HG03442 (cell line): ENCODE data around the gene CD247.
"Not testable (repeated sequence)": the region's sequence is repeated elsewhere in the genome, so short reads cannot be mapped to it uniquely, and the experiment has no call there.

Source experiments
- ATAC-seq: cut with Tn5 transposase; IDR thresholded peaks from one replicate; pipeline ENCODE4 v1.9.1; 2021; ENCODE audit warnings: mild to moderate bottlenecking, moderate library complexity; ENCODE audit not compliant: unreplicated experiment

The CD247 gene

GRCh38 chr1:167518331-167518700 is at the start of gene CD247:
Gene CD247 (minus strand): TSS chr1:167518529. CDS start chr1:167518465, 64 bp downstream.
- no peak for ATAC-seq

GRCh38 chr1:167567663-167568062 is 49.3 kb upstream of the CD247 start:
- no peak for ATAC-seq

- no peak for ATAC-seq
Measured at GRCh38 chr1:167566766-167567165, 48.4 kb upstream of the CD247 start.

- no peak for ATAC-seq
Measured at GRCh38 chr1:167565922-167566321, 47.6 kb upstream of the CD247 start.

- ATAC-seq = no peak
Measured at GRCh38 chr1:167564612-167565270, 46.4 kb upstream of the CD247 start.

DNA sequence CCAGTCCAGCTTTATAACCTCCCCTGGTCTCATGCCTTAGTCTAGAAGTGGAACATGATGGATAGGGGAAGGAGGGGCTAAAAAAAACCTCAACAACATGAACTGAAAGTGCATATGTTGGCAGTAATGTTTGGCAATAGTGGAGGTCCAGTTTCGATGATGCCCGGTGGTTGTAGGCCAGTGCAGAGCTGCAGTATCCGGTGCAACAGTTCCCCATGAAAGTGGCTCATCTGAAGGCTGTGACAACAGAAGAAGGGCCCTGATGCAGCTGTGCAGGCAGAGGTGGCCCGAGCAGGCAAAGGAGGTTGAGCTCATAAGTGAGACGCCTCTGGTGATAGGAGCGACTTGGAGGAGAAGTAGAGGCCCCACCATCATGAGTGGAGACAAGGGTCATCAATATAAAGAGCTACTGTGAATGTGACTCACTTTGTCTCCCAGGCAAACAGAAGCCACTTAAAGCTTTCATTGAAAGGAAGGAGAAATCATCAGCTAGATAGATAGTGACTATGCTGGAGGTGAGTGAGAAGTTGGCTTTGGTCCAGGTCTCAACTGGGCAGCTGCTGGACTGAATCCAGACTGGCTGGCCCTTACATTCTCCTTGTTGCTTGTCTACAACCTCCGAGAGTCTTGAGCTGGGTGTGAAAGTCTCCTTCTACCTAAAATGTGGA is 45.4 kb upstream of the CD247 start:
- no peak for ATAC-seq

DNA sequence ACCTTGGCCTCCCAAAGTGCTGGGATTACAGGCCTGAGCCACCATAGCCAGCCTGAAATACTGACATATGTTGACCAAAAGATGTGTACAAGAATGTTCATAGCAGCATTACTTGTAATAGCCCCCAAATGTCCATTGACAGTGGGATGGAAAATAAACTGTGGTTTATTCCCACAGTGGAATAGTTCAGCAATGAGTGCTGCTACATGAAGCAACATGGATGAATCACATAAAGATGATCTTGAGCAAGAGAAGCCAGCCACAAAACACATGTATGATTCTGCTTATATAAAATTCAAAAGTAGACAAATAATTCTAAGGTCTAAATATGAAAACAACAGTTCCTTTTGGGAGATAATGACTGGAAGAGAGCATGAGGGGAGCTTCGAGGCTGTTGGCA is 44.4 kb upstream of the CD247 start:
- ATAC-seq = no peak

DNA sequence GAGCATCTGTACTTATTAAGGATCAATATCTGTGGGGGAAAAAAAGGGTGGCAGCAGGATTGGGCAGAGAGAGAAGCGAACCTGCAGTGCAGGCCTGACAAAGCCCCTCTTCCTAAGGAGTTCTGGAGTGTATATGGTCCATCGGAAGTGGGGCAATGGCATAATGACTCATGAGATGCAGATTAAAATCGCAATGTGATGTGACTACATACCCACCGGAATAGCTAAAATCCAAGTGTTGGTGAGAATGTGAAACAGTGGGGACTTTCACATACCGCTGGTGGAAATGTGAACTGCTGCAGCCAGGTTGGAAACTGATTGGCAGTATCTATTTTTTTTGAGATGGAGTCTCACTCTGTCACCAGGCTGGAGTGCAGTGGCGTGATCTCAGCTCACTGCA is 43.4 kb upstream of the CD247 start:
- no peak for ATAC-seq

GRCh38 chr1:167555971-167556714 is 37.8 kb upstream of the CD247 start:
- ATAC-seq = no peak

- ATAC-seq = not testable (repeated sequence)
Measured at GRCh38 chr1:167555072-167555471, 36.7 kb upstream of the CD247 start.

DNA sequence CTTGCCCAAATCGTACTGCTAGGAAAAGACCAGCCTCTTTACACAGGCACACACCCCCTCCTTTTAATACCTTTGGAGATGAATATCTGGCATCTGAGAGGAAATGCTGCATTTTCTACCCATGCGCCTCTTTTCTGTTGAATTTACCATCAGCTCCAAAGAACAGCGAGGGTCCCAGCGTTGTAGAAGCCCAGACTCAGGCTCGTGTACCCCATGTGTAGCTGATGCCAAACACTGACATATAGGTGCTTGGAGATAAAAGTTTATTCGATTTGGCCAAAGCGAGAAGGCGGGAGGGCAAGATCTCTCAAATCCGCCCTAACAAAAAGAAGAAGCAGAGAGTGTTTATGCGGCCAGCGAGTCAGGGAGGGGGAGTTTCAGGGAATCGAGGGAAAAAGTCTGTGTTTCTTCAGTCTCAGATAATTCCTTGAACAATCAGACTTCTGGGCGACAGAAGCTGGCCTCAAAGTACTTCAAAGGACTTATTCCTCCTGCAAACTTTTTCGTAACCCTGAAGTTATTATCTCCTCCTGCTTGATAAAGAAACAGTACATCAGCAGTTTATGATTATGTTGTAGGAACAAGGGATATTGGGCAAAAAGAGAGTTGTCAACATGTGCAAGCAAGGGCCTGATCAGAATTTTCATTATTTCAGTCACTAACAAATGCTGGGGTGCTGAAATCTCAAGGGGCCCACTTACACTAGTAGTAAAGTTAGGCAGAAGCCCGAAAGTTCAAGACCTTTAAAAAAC is 35.9 kb upstream of the CD247 start:
- peak; percentile 9 for ATAC-seq

DNA sequence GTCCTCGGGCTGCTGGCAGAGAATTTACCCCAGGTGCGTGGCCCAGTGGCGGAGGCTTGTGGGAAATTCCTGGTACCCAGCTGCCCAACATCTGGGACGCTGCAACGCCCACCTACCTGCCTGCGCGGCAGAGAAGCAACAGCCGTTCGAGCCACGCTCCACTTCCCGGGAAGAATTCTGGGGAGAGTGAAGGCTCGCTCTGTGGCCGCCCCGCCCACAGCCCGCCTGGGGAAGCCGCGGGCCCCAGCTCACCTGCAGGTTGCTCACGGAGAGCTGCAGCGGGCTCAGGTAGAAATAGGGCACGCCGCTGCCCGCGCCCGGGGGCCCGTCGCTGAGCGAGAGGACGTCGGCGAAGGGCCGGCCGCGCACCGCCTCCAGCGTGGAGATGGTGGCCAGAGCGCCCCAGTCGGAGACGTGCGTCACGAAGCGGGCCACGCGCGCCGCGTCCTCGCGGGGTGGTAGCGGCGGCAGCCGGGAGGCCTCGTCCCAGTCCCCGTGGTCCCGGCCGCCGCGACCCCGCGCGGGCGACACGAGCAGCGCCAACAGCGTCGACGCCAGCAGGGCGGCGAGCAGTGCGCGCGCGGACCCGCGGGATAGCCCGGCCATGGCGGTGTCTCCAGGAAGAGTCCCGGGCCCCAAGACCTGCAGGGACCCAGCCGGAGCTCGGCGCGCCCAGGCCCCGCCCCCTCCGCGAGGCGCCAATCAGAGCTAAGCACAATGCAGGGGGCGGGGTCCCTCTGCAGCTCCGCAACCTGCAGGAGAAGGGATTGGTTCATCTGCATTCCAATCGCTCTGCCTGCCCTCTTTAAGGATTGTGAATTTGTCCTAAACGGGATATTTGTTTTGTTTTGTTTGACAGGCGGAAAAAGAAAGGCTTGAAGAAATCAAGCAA is 35.1 kb upstream of the CD247 start, which contains the start of gene CREG1:
Gene CREG1 (minus strand): TSS at position 627 of the 892 bp plus-strand sequence.
- ATAC-seq = peak; percentile 97

- ATAC-seq = no peak
Measured at GRCh38 chr1:167551362-167551761, 33.0 kb upstream of the CD247 start.

DNA sequence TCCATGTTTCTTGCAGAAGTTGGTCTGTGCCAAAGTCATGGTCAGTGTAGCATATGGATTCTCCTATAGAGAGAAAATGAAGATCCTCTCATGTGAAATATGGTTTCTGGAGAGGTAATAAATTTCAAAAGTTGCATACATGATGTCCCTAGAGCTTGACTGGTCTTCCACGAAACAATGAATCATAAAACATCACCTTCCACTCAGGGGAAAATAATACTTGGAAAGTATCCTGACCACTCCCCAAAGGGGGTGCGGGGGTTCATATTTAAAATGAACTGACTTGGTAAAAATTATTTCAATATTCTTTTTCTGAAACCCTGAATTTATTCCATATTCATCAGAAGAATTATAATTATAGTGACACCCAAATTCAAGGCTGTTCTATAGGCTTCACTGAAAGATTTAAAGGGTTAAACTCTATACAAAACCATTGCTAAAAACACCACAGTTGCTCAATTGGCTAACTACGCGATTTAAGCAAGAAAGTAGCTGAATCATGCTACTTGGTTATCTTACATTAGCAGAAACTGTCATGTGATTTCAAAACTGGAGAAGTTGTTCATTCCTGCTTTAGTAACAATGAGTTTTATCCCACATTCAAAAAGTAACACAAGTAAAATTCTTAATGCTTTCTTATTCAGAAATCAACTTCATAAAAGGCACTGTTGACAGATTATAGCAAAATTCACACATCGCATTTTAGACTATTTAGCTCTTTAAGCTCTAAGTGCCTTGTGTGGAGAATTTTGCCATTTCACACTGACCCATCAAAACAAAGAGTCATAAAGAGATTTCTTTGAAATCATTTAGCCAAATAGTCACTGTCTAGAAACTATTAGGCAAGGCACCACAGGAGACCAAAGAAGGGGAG is 30.0 kb upstream of the CD247 start:
- ATAC-seq = no peak

- ATAC-seq = no peak
Measured at GRCh38 chr1:167546935-167547334, 28.6 kb upstream of the CD247 start.

DNA sequence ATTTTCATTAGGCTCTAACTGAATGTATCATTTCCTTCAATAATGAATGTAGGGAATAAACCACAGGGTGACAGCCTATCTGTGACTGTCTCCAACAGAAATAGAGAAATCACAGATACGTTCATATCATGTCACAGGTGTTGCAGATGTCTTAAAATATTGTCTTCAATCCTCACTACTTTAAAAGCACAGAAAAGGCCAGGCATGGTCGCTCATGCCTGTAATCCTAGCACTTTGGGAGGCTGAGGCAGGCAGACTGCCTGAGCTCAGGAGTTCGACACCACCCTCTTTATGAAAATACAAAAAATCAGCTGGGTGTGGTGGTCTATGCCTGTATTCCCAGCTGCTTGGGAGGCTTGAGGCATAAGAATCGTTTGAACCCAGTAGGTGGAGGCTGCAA is 27.0 kb upstream of the CD247 start:
- ATAC-seq = no peak

- ATAC-seq = no peak
Measured at GRCh38 chr1:167544447-167545093, 26.2 kb upstream of the CD247 start.

DNA sequence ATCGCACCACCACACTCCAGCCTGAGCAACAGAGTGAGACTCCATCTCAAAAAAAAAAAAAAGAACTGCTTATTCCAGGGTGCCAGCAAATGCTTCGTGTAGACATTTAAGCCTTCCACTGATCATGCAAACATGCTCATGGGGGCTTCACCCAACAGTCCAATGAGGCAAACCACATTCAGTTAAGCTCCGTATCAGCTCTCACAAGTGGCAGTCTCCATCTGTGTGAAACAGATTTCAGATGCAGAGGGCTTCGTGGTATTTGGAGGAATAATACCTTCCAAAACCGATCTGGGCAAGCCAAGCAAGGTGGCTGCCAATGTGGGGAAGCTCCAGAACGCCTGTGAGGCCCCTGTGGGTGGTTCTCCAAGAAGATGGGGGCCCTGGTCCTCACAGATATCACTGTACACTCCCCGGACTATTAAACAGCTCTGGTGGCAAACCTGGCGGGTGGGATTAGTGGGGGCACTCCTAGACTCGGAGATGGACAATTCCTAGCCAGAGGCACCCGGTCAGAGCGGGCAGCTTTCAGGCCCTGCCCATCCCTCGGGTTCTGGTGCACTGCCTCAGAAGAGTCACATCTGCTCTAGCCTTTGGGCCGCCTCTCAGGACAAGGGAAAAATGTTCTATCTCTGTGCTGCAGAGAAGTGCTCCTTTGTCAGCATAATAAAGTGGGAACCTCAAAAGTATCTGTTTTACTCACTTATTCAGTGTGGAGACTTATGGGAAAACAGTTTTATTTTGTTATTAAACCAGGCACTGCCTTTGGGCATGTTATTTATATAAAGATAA is 25.1 kb upstream of the CD247 start:
- ATAC-seq = no peak
